HepG2 (cell line): Measurements from ENCODE around the gene RAMP3. TPM values are rescaled to one million over a fixed set of nuclear protein-coding genes. Genes with fewer than 3 reads are reported as not detected.

Experiments used
- AGO1 ChIP-seq: fragments of 200-400 bp; formaldehyde crosslinking; IDR thresholded peaks from 2 replicates; pipeline ENCODE4 v1.6.1; 2017; ENCODE audit warnings: mild to moderate bottlenecking, low read depth, low read length, moderate library complexity; ENCODE audit not compliant: poor library complexity, severe bottlenecking
- CHD2 ChIP-seq: IDR thresholded peaks from 2 replicates; pipeline ENCODE4 v1.6.1; 2011; ENCODE audit warnings: low read depth, low read length, improper control_type of control experiment
- HOXA5 ChIP-seq: sonication (generic); formaldehyde crosslinking; IDR thresholded peaks from 2 replicates; pipeline ENCODE4 v1.4.0; 2020; ENCODE audit warnings: missing genetic modification reagents
- KAT8 ChIP-seq: IDR thresholded peaks from 2 replicates; pipeline ENCODE4 v1.6.1; 2016; ENCODE audit warnings: missing genetic modification reagents, missing compliant biosample characterization
- NFE2 ChIP-seq: sonication (generic); formaldehyde crosslinking; IDR thresholded peaks from 2 replicates; pipeline ENCODE4 v1.4.0; 2020; ENCODE audit warnings: missing genetic modification reagents
- RBM22 ChIP-seq: fragments of 200-400 bp; formaldehyde crosslinking; optimal IDR thresholded peaks from 2 replicates; pipeline ENCODE3; 2017; ENCODE audit warnings: mild to moderate bottlenecking, low read length, moderate library complexity
- SMAD3 ChIP-seq: sonication (generic); formaldehyde crosslinking; IDR thresholded peaks from 2 replicates; pipeline ENCODE4 v1.4.0; 2020; ENCODE audit warnings: missing genetic modification reagents
- SP4 ChIP-seq: sonication (generic); formaldehyde crosslinking; IDR thresholded peaks from 2 replicates; pipeline ENCODE4 v1.8.1; 2023; ENCODE audit warnings: mild to moderate bottlenecking, missing genetic modification reagents
- ZNF205 ChIP-seq: IDR thresholded peaks from 2 replicates; pipeline ENCODE4 v1.6.1; 2018; ENCODE audit warnings: missing biosample characterization, missing genetic modification reagents
- ZNF350 ChIP-seq: sonication (generic); formaldehyde crosslinking; IDR thresholded peaks from 2 replicates; pipeline ENCODE4 v1.4.0; 2020; ENCODE audit warnings: mild to moderate bottlenecking, low read depth, missing genetic modification reagents, borderline replicate concordance
- ZNF530 ChIP-seq: sonication (generic); formaldehyde crosslinking; IDR thresholded peaks from 2 replicates; pipeline ENCODE4 v1.5.0; 2020; ENCODE audit warnings: low read depth, mild to moderate bottlenecking, missing genetic modification reagents
- ZNF616 ChIP-seq: sonication (generic); formaldehyde crosslinking; IDR thresholded peaks from 2 replicates; pipeline ENCODE4 v1.5.0; 2020; ENCODE audit warnings: low read depth, mild to moderate bottlenecking, missing genetic modification reagents
- ZNF75D ChIP-seq: sonication (generic); formaldehyde crosslinking; IDR thresholded peaks from 2 replicates; pipeline ENCODE4 v1.8.1; 2023; ENCODE audit warnings: missing genetic modification reagents, mild to moderate bottlenecking, borderline replicate concordance
- ZNF780A ChIP-seq: sonication (generic); formaldehyde crosslinking; IDR thresholded peaks from 2 replicates; pipeline ENCODE4 v1.8.0; 2022; ENCODE audit warnings: mild to moderate bottlenecking, missing genetic modification reagents, moderate library complexity
- ZNF792 ChIP-seq: IDR thresholded peaks from 2 replicates; pipeline ENCODE4 v1.6.1; 2016
- polyA plus RNA-seq, 8 experiments: library from polyadenylated mRNA; depleted of rRNA in 3 of 8; stranded (reverse) in 7 of 8; unstranded in 1 of 8; fragments of >200 nt; fragmentation: Illumina TruSeq in 4 of 8; extraction: Trizol in 4 of 8; gene quantifications; 2 replicates each; pipeline versions ENCODE4 v1.2.1 to v1.2.3, GENCODE V29; 2011 to 2016; ENCODE audit warnings: low read depth in 4 of 8, missing spikeins in 1 of 8, mixed read lengths in 1 of 8; ENCODE audit not compliant: insufficient read depth in 1 of 8
- total RNA-seq, 5 experiments: library from RNA; depleted of rRNA; stranded (reverse); fragments of >200 nt; fragmentation: Illumina TruSeq; extraction: Trizol; gene quantifications; 2 replicates each; pipeline ENCODE4 v1.2.3, GENCODE V29; 2016; ENCODE audit warnings: low read depth in 1 of 5
- TF ChIP-seq, protein P1 (sequence below): sonication (generic); formaldehyde crosslinking; IDR thresholded peaks from 2 replicates; pipeline ENCODE4 v1.4.0; 2020; ENCODE audit warnings: missing genetic modification reagents, borderline replicate concordance
- TF ChIP-seq, protein P2 (sequence below): sonication (generic); formaldehyde crosslinking; IDR thresholded peaks from 2 replicates; pipeline ENCODE4 v1.8.1; 2023; ENCODE audit warnings: mild to moderate bottlenecking, moderate library complexity, missing genetic modification reagents
- TF ChIP-seq, protein P3 (sequence below): sonication (generic); formaldehyde crosslinking; IDR thresholded peaks from 2 replicates; pipeline ENCODE4 v1.9.0; 2021; ENCODE audit warnings: missing genetic modification reagents, borderline replicate concordance
- TF ChIP-seq, protein P4 (sequence below): sonication (generic); formaldehyde crosslinking; IDR thresholded peaks from 2 replicates; pipeline ENCODE4 v1.4.0; 2020; ENCODE audit warnings: low read depth, mild to moderate bottlenecking, missing genetic modification reagents
- TF ChIP-seq, protein P5 (sequence below): IDR thresholded peaks from 2 replicates; pipeline ENCODE4 v1.6.1; 2016; ENCODE audit warnings: mild to moderate bottlenecking

RAMP3 gene
- total and polyA plus RNA-seq, 2 of the 13 experiments (the other 11 are each of a cell fraction or from before 2014, with no cell fraction given) = not detected

DNA sequence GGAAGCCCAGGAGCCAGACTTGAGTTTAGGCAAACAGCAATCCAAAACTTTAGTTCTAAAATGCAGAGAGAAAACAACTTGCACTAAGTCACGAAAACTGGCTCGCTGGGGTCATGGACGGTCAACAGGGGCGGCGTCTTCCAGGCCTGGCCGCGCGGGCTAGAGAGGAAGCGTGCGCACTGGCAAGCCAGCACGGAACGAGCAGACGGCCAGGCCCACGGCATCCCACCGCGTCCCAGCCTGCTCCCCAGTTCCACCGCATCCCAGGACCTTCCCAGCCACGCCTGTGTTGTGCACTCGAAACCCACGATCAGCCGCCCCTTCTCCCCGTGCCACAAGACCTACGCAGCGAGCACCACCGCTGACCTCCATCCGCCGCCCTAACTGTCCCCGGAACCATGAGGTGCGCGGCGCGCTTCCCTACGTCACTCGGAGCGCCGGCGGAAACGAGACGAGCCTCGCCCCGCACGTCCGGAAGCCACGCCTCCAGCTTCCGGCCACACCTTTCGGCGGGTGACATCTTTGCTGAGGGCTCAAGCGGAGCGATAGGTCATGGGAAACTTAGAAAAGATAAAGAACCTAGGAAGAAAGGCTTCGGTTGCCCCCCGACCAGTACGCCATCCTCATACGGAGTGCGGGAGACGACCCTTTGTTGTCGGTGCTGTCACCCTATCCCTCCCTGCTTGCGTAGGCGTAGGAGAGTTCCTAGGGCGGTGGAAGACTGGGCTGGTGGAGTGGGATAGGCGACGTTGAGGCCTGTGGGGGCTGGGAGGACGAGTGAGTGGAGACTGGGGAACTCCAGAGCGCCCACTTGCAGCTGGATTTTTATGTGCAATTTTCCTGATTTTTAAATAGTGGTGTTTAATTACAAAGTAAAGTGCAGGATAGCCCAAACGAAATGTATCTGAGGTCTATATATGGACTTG, 46.0 kb upstream of the RAMP3 start, which contains the start of gene TBRG4 (continued):
- TF ChIP-seq, protein P1, sequence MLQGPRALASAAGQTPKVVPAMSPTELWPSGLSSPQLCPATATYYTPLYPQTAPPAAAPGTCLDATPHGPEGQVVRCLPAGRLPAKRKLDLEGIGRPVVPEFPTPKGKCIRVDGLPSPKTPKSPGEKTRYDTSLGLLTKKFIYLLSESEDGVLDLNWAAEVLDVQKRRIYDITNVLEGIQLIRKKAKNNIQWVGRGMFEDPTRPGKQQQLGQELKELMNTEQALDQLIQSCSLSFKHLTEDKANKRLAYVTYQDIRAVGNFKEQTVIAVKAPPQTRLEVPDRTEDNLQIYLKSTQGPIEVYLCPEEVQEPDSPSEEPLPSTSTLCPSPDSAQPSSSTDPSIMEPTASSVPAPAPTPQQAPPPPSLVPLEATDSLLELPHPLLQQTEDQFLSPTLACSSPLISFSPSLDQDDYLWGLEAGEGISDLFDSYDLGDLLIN (CRISPR knock-in tag) = peak; percentile 89; the same call in 1 of the 2 replicates
- TF ChIP-seq ZNF530 (CRISPR knock-in tag) = no peak
- peak; percentile 90; the same call in 1 of the 2 replicates for TF ChIP-seq ZNF616 (CRISPR knock-in tag)
- TF ChIP-seq NFE2 = no peak
- peak; percentile 48; the same call in 1 of the 2 replicates for TF ChIP-seq CHD2
- TF ChIP-seq SP4 = peak; percentile 98
- TF ChIP-seq ZNF780A = peak; percentile 77; the same call in 1 of the 2 replicates
- TF ChIP-seq RBM22 = peak; percentile 70
- 0 out of 2 replicates have a peak, but pooled peaks have one; percentile 66 for TF ChIP-seq SMAD3 (CRISPR knock-in tag)
- TF ChIP-seq ZNF205 (CRISPR knock-in tag) = peak; percentile 89
- TF ChIP-seq ZNF350 = peak; percentile 96
- TF ChIP-seq ZNF792 (CRISPR knock-in tag) = peak; percentile 86
- TF ChIP-seq KAT8 (CRISPR knock-in tag) = peak; percentile 98
- peak; percentile 82 for TF ChIP-seq HOXA5 (CRISPR knock-in tag)
- TF ChIP-seq, protein P2, sequence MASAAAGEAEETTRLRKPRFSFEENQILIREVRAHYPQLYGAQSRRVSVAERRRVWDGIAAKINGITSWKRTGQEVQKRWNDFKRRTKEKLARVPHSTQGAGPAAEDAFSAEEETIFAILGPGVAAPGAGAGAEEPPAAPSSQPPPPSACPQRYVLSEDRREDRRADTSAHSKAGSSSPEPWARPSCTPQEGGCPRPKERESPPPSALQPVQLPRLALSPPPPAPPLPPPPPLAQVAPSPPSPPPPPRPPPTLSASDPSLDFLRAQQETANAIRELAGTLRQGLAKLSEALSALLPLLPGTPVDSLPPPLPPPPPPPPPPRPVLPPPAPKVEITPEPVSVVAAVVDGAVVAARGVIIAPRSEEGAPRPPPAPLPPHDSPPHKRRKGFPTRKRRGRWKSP (CRISPR knock-in tag) = peak; percentile 94; the same call in 1 of the 2 replicates
- TF ChIP-seq AGO1 = peak; percentile 73
- TF ChIP-seq, protein P3, sequence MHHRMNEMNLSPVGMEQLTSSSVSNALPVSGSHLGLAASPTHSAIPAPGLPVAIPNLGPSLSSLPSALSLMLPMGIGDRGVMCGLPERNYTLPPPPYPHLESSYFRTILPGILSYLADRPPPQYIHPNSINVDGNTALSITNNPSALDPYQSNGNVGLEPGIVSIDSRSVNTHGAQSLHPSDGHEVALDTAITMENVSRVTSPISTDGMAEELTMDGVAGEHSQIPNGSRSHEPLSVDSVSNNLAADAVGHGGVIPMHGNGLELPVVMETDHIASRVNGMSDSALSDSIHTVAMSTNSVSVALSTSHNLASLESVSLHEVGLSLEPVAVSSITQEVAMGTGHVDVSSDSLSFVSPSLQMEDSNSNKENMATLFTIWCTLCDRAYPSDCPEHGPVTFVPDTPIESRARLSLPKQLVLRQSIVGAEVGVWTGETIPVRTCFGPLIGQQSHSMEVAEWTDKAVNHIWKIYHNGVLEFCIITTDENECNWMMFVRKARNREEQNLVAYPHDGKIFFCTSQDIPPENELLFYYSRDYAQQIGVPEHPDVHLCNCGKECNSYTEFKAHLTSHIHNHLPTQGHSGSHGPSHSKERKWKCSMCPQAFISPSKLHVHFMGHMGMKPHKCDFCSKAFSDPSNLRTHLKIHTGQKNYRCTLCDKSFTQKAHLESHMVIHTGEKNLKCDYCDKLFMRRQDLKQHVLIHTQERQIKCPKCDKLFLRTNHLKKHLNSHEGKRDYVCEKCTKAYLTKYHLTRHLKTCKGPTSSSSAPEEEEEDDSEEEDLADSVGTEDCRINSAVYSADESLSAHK = peak; percentile 26; the same call in 1 of the 2 replicates
- TF ChIP-seq, protein P4, sequence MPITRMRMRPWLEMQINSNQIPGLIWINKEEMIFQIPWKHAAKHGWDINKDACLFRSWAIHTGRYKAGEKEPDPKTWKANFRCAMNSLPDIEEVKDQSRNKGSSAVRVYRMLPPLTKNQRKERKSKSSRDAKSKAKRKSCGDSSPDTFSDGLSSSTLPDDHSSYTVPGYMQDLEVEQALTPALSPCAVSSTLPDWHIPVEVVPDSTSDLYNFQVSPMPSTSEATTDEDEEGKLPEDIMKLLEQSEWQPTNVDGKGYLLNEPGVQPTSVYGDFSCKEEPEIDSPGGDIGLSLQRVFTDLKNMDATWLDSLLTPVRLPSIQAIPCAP (CRISPR knock-in tag) = peak; percentile 93
- TF ChIP-seq, protein P5, sequence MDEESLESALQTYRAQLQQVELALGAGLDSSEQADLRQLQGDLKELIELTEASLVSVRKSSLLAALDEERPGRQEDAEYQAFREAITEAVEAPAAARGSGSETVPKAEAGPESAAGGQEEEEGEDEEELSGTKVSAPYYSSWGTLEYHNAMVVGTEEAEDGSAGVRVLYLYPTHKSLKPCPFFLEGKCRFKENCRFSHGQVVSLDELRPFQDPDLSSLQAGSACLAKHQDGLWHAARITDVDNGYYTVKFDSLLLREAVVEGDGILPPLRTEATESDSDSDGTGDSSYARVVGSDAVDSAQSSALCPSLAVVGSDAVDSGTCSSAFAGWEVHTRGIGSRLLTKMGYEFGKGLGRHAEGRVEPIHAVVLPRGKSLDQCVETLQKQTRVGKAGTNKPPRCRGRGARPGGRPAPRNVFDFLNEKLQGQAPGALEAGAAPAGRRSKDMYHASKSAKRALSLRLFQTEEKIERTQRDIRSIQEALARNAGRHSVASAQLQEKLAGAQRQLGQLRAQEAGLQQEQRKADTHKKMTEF = peak; percentile 93
- TF ChIP-seq ZNF75D = no peak
